Neural progenitor cell (in vitro differentiated cells): Measurements from ENCODE around the gene ELP1. TPM values are rescaled to one million over a fixed set of nuclear protein-coding genes. Genes with fewer than 3 reads are reported as not detected.

ENCODE experiments used
- DNase-seq: peaks from one replicate; pipeline ENCODE4 v3.0.0-alpha.2; 2016; ENCODE audit warnings: low spot score
- H2AFZ ChIP-seq: fragments of 200-600 bp; sonication (generic); replicated peaks from 2 replicates; pipeline ENCODE4 v1.6.1; 2016; ENCODE audit warnings: antibody characterized with exemption
- H3F3A ChIP-seq: fragments of 200-600 bp; sonication (generic); 2 replicates; pipeline ENCODE4 v1.6.1; 2016; ENCODE audit warnings: antibody characterized with exemption, low read depth
- H3K27ac ChIP-seq: fragments of 200-600 bp; sonication (generic); 2 replicates; pipeline ENCODE4 v1.5.1; 2016; ENCODE audit warnings: mild to moderate bottlenecking
- H3K27me3 ChIP-seq: fragments of 200-600 bp; sonication (generic); 2 replicates; pipeline ENCODE4 v1.6.1; 2016; ENCODE audit warnings: mild to moderate bottlenecking, moderate library complexity
- H3K36me3 ChIP-seq: fragments of 200-600 bp; sonication (generic); 2 replicates; pipeline ENCODE4 v1.5.1; 2016
- H3K4me1 ChIP-seq: fragments of 200-600 bp; sonication (generic); 2 replicates; pipeline ENCODE4 v1.6.1; 2016; ENCODE audit warnings: mixed run types
- H3K4me2 ChIP-seq: fragments of 200-600 bp; sonication (generic); 2 replicates; pipeline ENCODE4 v1.6.1; 2016
- H3K4me3 ChIP-seq: fragments of 200-600 bp; sonication (generic); 2 replicates; pipeline ENCODE4 v1.5.1; 2016
- H3K79me2 ChIP-seq: fragments of 200-600 bp; sonication (generic); 2 replicates; pipeline ENCODE4 v1.6.1; 2016; ENCODE audit warnings: low read depth
- H3K9ac ChIP-seq: fragments of 200-600 bp; sonication (generic); 2 replicates; pipeline ENCODE4 v1.6.1; 2016
- H3K9me3 ChIP-seq: fragments of 200-600 bp; sonication (generic); 2 replicates; pipeline ENCODE4 v1.5.1; 2016; ENCODE audit warnings: low read depth
- H4K20me1 ChIP-seq: fragments of 200-600 bp; sonication (generic); 2 replicates; pipeline ENCODE4 v1.6.1; 2016; ENCODE audit warnings: low read depth
- H3K27ac Mint-ChIP-seq: 3 replicates; pipeline ENCODE4 v1.8.0; 2021; ENCODE audit warnings: mixed read lengths
- H3K27me3 Mint-ChIP-seq: 2 replicates; pipeline ENCODE4 v1.8.0; 2022; ENCODE audit warnings: low read depth, mild to moderate bottlenecking, inconsistent platforms, moderate library complexity, mixed read lengths; ENCODE audit not compliant: insufficient read depth
- H3K36me3 Mint-ChIP-seq: 3 replicates; pipeline ENCODE4 v1.8.0; 2021; ENCODE audit warnings: mixed read lengths
- H3K4me1 Mint-ChIP-seq: 3 replicates; pipeline ENCODE4 v1.8.0; 2021; ENCODE audit warnings: mixed read lengths
- H3K4me3 Mint-ChIP-seq: 3 replicates; pipeline ENCODE4 v1.8.0; 2021; ENCODE audit warnings: mild to moderate bottlenecking, moderate library complexity, mixed read lengths
- H3K9me3 Mint-ChIP-seq: 3 replicates; pipeline ENCODE4 v1.8.0; 2020; ENCODE audit warnings: mixed read lengths
- CTCF ChIP-seq: fragments of 200-600 bp; sonication (generic); IDR thresholded peaks from 2 replicates; pipeline ENCODE4 v1.5.1; 2017; ENCODE audit warnings: antibody characterized with exemption, mild to moderate bottlenecking
- EZH2 ChIP-seq: fragments of 200-600 bp; sonication (generic); IDR thresholded peaks from 2 replicates; pipeline ENCODE4 v1.6.1; 2017; ENCODE audit warnings: antibody characterized with exemption, mild to moderate bottlenecking, moderate library complexity
- EZH2phosphoT487 ChIP-seq: fragments of 200-600 bp; sonication (generic); IDR thresholded peaks from 2 replicates; pipeline ENCODE4 v1.6.1; 2017; ENCODE audit warnings: antibody characterized with exemption
- total RNA-seq: library from RNA; depleted of rRNA; stranded (reverse); fragments of >200 nt; gene quantifications from 2 replicates; pipeline ENCODE4 v1.2.3, GENCODE V29; 2015; ENCODE audit warnings: low replicate concordance

Gene ELP1
- total RNA-seq, 1 donor from 2014 or later = 97.2 TPM

GRCh38 chr9:108967916-108968315 lies 34.0 kb upstream of the ELP1 start:
- H3K27ac Mint-ChIP-seq = no peak overlapping the region
- no peak for DNase-seq
- H3K79me2 ChIP-seq = no peaks in the 10 kb centered on the region
- peaks cover 5% of the 10 kb centered on the region for H3F3A ChIP-seq
- no peak overlapping the region for H3K9ac ChIP-seq
- H3K4me1 ChIP-seq = no peaks in the 10 kb centered on the region
- peaks cover 24% of the 10 kb centered on the region for H3K36me3 Mint-ChIP-seq
- no peaks in the 10 kb centered on the region for H3K27me3 Mint-ChIP-seq
- TF ChIP-seq EZH2 (no peak), EZH2phosphoT487 (no peak), CTCF (no peak)
- no peaks in the 10 kb centered on the region for H3K4me1 Mint-ChIP-seq
- H3K4me3 Mint-ChIP-seq = no peak overlapping the region
- no peaks in the 10 kb centered on the region for H3K9me3 Mint-ChIP-seq
- no peaks in the 10 kb centered on the region for H3K27me3 ChIP-seq
- H3K4me3 ChIP-seq = no peak overlapping the region
- peaks cover 18% of the 10 kb centered on the region for H3K36me3 ChIP-seq
- no peaks in the 10 kb centered on the region for H3K9me3 ChIP-seq
- no peak overlapping the region for H3K4me2 ChIP-seq
- H2AFZ ChIP-seq = no peak overlapping the region
- no peaks in the 10 kb centered on the region for H4K20me1 ChIP-seq
- no peak overlapping the region for H3K27ac ChIP-seq

- Histone ChIP-seq H3K27ac (no peak overlapping the region), H3K9ac (no peak overlapping the region), H2AFZ (no peak overlapping the region), H3K27me3 (no peaks in the 10 kb centered on the region), H3K4me3 (no peak overlapping the region), H3K4me2 (no peak overlapping the region), H3K4me1 (no peaks in the 10 kb centered on the region), H3F3A (peaks cover 5% of the 10 kb centered on the region), H3K79me2 (no peaks in the 10 kb centered on the region), H3K36me3 (peaks cover 11% of the 10 kb centered on the region), H4K20me1 (no peaks in the 10 kb centered on the region), H3K9me3 (no peaks in the 10 kb centered on the region)
- DNase-seq = no peak
- Mint-ChIP-seq H3K27me3 (no peaks in the 10 kb centered on the region), H3K9me3 (no peaks in the 10 kb centered on the region), H3K27ac (no peak overlapping the region), H3K4me3 (no peak overlapping the region), H3K36me3 (peaks cover 8% of the 10 kb centered on the region), H3K4me1 (no peaks in the 10 kb centered on the region)
- TF ChIP-seq EZH2phosphoT487 = no peak
- no peak for TF ChIP-seq EZH2
- no peak for TF ChIP-seq CTCF
Measured at GRCh38 chr9:108963459-108964143, 29.7 kb upstream of the ELP1 start.

GRCh38 chr9:108961151-108961550 lies 27.2 kb upstream of the ELP1 start:
- Mint-ChIP-seq H3K27me3 (no peaks in the 10 kb centered on the region), H3K36me3 (peaks cover 10% of the 10 kb centered on the region), H3K9me3 (no peaks in the 10 kb centered on the region), H3K4me1 (no peaks in the 10 kb centered on the region), H3K4me3 (no peak overlapping the region), H3K27ac (no peak overlapping the region)
- H3K4me3 ChIP-seq = no peak overlapping the region
- no peaks in the 10 kb centered on the region for H3K4me1 ChIP-seq
- H3K4me2 ChIP-seq = no peak overlapping the region
- TF ChIP-seq EZH2phosphoT487 (no peak), CTCF (no peak), EZH2 (no peak)
- H3K27ac ChIP-seq = no peak overlapping the region
- no peaks in the 10 kb centered on the region for H3K79me2 ChIP-seq
- H3F3A ChIP-seq = peaks cover 8% of the 10 kb centered on the region
- no peak overlapping the region for H2AFZ ChIP-seq
- H3K9ac ChIP-seq = no peak overlapping the region
- no peaks in the 10 kb centered on the region for H3K9me3 ChIP-seq
- DNase-seq = no peak
- peaks cover 11% of the 10 kb centered on the region for H3K36me3 ChIP-seq
- no peaks in the 10 kb centered on the region for H3K27me3 ChIP-seq
- no peaks in the 10 kb centered on the region for H4K20me1 ChIP-seq
